Mesothelial cell of epicardium (in vitro differentiated cells): Measurements from ENCODE around the gene MLLT10. TPM values are rescaled to one million over a fixed set of nuclear protein-coding genes. Genes with fewer than 3 reads are reported as not detected.

ENCODE experiments used
- DNase-seq, 2 experiments: peaks; one replicate each; pipeline ENCODE4 v3.0.0; 2021; ENCODE audit warnings: low spot score in 2 of 2; ENCODE audit not compliant: unreplicated experiment in 2 of 2
- H3K27ac Mint-ChIP-seq: 2 replicates; pipeline ENCODE4 v1.8.0; 2021; ENCODE audit warnings: mixed read lengths
- H3K27me3 Mint-ChIP-seq: 2 replicates; pipeline ENCODE4 v1.8.0; 2021; ENCODE audit warnings: low read depth, mixed read lengths
- H3K36me3 Mint-ChIP-seq: 2 replicates; pipeline ENCODE4 v1.8.0; 2021; ENCODE audit warnings: mixed read lengths
- H3K4me1 Mint-ChIP-seq: 2 replicates; pipeline ENCODE4 v1.8.0; 2021; ENCODE audit warnings: mixed read lengths
- H3K4me3 Mint-ChIP-seq: 2 replicates; pipeline ENCODE4 v1.8.0; 2021; ENCODE audit warnings: mild to moderate bottlenecking, moderate library complexity, mixed read lengths
- H3K9me3 Mint-ChIP-seq: 2 replicates; pipeline ENCODE4 v1.8.0; 2021; ENCODE audit warnings: mixed read lengths
- microRNA-seq: library from miRNA; unstranded; fragments of <30 nt; microRNA quantifications from one replicate; pipeline ENCODE4 v1.2.0, GENCODE V29; 2021; ENCODE audit warnings: inconsistent platforms, mixed read lengths
- total RNA-seq: library from RNA; stranded (reverse); gene quantifications from 3 replicates; pipeline ENCODE4 v1.2.1, GENCODE V29; 2021
- TF ChIP-seq, protein P1 (sequence below): fragments of 200-600 bp; sonication (generic); IDR thresholded peaks from one replicate; pipeline ENCODE4 v1.5.0; 2021; ENCODE audit warnings: antibody characterized with exemption; ENCODE audit not compliant: unreplicated experiment

Gene MLLT10
- total RNA-seq, 1 donor from 2014 or later, result 62.5 TPM

DNA sequence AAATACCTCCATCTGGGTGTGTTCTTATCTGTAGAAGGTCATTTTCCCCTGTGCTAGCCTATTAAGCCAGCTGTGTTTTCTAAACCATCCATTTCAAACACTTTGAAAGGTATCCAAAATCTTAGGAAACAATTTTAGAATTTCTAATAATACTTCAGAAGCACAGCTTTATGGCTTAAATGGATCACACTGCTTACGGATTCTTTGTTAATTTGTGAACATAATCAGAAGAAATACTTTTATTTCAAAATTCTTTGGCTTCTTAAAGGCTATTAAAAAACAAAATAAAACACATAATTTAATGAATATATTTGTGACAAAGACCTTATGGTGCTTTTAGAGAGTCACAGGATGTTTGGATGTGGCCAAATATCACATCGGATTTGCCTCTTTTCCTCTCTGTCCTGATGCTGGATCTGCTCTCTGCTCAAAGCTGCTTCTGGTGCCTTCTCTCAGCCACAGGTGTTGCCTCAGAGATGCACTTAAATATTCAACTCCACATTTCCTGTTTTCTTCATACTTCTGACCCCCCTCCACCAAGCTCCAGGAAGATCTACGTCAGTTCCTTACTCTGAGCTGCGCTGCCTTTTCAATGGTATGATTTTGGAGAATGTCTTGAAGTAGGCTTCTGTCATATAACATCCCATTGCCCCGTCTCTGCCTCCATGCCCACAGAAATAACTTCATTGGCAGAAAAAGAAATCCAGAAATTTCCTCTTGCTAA is 230.6 kb downstream of the MLLT10 start:
- Mint-ChIP-seq H3K4me1 (peaks cover 9% of the 10 kb centered on the region), H3K36me3 (peaks cover 5% of the 10 kb centered on the region), H3K9me3 (no peaks in the 10 kb centered on the region), H3K4me3 (no peak overlapping the region), H3K27me3 (no peaks in the 10 kb centered on the region), H3K27ac (no peak overlapping the region)
- TF ChIP-seq, protein P1, sequence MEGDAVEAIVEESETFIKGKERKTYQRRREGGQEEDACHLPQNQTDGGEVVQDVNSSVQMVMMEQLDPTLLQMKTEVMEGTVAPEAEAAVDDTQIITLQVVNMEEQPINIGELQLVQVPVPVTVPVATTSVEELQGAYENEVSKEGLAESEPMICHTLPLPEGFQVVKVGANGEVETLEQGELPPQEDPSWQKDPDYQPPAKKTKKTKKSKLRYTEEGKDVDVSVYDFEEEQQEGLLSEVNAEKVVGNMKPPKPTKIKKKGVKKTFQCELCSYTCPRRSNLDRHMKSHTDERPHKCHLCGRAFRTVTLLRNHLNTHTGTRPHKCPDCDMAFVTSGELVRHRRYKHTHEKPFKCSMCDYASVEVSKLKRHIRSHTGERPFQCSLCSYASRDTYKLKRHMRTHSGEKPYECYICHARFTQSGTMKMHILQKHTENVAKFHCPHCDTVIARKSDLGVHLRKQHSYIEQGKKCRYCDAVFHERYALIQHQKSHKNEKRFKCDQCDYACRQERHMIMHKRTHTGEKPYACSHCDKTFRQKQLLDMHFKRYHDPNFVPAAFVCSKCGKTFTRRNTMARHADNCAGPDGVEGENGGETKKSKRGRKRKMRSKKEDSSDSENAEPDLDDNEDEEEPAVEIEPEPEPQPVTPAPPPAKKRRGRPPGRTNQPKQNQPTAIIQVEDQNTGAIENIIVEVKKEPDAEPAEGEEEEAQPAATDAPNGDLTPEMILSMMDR, result no peak
- no peak for DNase-seq

DNA sequence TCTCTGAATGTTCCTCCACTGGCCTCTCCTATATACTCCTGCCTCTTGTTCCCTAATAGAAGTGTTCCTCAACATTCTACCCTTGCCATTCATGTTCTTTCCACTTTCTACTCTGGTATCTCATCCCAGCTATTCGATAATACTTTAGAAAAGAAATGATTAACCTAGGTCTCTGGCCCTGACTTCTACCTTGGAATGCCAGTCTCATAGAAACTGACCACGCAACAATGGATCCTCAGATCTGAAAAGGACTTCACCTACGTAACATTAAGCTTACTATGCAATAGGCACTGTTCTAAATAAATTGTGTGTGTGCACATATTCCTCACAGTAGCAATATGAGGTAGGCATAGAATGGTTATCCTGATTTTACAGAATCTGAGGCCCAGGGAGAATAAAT is 235.0 kb downstream of the MLLT10 start:
- Mint-ChIP-seq H3K9me3 (peaks cover 8% of the 10 kb centered on the region), H3K36me3 (peaks cover 7% of the 10 kb centered on the region), H3K27me3 (no peaks in the 10 kb centered on the region), H3K4me1 (peaks cover 9% of the 10 kb centered on the region), H3K27ac (no peak overlapping the region), H3K4me3 (no peak overlapping the region)
- TF ChIP-seq, protein P1, result no peak
- DNase-seq, result no peak

DNA sequence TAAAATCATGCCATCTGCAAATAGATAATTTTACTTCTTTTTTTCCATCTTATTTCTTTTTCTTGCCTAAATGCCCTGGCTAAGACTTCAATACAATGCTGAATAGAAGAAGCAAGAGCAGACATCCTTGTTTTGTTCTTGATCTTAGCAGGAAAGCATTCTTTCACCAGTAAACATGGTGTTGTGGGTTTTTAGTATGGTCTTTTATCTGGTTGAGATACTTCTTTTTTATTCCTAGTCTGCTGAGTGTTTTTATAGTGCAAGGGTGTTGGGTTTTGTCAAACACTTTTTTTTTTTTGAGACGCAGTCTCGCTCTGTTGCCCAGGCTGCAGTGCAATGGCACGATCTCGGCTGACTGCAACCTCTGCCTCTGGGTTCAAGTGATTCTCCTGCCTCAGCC is 237.2 kb downstream of the MLLT10 start:
- Mint-ChIP-seq H3K36me3 (peaks cover 9% of the 10 kb centered on the region), H3K27me3 (no peaks in the 10 kb centered on the region), H3K9me3 (peaks cover 11% of the 10 kb centered on the region), H3K4me3 (no peak overlapping the region), H3K27ac (no peak overlapping the region), H3K4me1 (peaks cover 7% of the 10 kb centered on the region)
- DNase-seq, result no peak
- TF ChIP-seq, protein P1, result no peak

DNA sequence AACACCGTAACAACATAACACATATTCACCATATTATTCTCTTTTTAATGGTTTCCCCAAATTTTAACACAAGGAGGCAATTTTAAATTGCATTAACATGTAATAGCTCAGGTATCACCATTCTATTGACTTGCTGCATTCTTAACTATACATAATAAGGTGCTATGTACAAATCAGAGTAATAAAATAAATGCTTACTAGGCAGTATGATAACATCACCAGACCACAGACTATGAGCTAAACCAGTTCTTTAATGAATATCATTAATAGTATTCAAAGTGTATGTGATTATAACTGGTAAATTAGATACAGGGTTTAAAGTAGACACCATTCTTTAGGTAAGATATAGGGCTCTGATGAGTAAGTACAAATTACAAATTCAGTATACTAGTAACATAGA is 242.9 kb downstream of the MLLT10 start:
- Mint-ChIP-seq H3K27me3 (no peaks in the 10 kb centered on the region), H3K27ac (no peak overlapping the region), H3K4me3 (no peak overlapping the region), H3K4me1 (no peaks in the 10 kb centered on the region), H3K9me3 (peaks cover 30% of the 10 kb centered on the region), H3K36me3 (peaks cover 27% of the 10 kb centered on the region)
- TF ChIP-seq, protein P1, result no peak
- DNase-seq, result no peak

DNA sequence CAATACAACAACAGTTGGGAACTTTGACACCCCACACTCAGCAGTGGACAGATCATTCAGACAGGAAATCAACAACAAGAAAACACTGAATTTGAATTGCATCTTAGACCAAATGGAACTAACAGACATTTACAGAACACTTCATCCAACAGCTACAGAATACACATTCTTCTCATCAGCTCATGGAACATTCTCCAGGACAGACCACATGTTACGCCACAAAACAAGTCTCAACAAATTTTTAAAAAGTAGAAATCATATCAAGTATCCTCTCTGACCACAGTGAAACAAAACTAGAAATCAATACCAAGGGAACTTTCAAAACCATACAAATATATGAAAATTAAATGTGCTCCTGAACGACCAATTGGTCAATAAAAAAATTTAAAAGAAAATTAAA is 257.2 kb downstream of the MLLT10 start:
- Mint-ChIP-seq H3K27me3 (no peaks in the 10 kb centered on the region), H3K36me3 (peaks cover 30% of the 10 kb centered on the region), H3K9me3 (peaks cover 24% of the 10 kb centered on the region), H3K4me1 (no peaks in the 10 kb centered on the region), H3K27ac (no peak overlapping the region), H3K4me3 (no peak overlapping the region)
- no peak for DNase-seq
- TF ChIP-seq, protein P1, result no peak

Small RNA genes lying within 50 kb of the gene (microRNA-seq; reads per million reads assigned to microRNA genes)
- gene MIR1915, result 12.9 reads per million, percentile 37 among the genes with 10 or more reads in this experiment

Other genes starting within 250 kb of the MLLT10 start
- 9.7 to 10.4 TPM (median 9.7 TPM) in 3 replicates for gene SKIDA1, start 8.6 kb upstream of the MLLT10 start, total RNA-seq